Retina (tissue), 1 donor: ENCODE measurements around the gene LCOR.
"Not testable (repeated sequence)": the region's sequence is repeated elsewhere in the genome, so short reads cannot be mapped to it uniquely, and the experiment has no call there.

Experiments
- DNase-seq: peaks from one replicate; pipeline ENCODE4 v3.0.0-alpha.2; 2016

LCOR gene

DNA sequence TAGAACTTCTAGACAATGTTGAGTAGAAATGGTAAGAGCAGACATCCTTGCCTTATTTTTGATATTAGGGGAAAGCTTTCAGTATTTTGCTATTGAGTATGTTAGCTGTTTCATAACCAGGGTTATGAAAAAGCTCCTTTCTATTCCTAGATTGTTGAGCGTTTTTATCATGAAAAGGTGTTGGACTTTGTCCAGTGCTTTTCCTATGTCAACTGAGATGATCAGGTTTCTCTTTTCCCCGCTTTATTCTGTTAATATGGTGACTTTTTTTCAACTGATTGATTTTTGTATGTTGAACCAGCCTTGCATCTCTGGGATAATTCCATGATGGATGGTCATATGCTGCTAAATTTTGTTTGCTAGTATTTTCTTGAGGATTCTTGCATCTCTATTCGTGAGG lies 58.5 kb downstream of the LCOR start:
- DNase-seq = no peak

DNA sequence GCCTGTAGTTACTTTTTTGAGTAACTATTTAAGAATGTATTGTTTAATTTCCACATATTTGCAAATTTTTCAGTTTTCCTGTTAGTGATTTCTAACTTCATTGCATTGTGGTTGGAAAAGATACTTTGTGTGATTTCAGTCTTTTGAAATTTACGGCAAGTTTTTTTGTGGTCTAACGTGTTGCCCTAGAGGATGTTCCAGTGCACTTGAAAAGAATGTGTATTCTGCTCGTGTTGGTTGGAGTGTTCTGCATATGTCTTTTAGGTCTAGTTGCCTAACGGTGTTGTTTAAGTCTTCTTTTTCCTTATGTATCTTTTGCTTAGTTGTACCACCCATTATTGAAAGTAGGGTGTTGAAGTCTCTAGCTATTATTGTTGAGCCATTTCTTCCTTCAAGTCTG lies 59.7 kb downstream of the LCOR start:
- no peak for DNase-seq

DNA sequence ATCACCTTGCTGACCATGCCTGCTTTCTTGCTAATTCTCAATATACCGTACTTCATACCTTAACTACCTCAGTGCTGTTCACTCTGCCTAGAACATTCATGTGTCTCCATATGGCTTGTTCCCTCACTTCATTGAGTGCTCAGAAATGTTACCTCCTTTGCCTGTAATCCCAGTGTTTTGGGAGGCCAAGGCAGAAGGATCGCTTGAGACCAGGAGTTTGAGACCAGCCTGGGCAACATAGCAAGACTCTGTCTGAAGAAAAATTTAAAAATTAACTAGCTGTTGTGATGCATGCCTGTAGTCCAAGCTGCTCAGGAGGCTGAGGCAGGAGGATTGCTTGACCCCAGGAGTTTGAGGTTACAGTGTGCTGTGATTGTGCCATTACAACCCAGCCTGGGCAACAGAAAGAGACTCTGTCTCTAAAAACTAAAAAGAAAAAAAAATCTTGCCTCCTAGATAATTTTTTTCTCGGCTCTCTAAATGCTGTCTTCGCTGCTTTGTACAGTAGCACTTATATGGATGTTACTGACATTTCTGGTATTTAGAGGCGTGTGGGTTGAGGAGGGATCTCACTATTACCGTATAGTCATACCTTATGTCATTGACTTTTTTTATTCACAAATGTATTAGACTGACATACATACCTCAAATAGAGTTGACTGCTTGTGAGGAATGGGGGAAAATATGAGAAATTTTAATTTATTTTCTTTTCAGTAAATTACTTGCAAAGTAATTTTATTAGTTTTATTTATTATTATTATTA lies 63.7 kb downstream of the LCOR start:
- DNase-seq = no peak

DNA sequence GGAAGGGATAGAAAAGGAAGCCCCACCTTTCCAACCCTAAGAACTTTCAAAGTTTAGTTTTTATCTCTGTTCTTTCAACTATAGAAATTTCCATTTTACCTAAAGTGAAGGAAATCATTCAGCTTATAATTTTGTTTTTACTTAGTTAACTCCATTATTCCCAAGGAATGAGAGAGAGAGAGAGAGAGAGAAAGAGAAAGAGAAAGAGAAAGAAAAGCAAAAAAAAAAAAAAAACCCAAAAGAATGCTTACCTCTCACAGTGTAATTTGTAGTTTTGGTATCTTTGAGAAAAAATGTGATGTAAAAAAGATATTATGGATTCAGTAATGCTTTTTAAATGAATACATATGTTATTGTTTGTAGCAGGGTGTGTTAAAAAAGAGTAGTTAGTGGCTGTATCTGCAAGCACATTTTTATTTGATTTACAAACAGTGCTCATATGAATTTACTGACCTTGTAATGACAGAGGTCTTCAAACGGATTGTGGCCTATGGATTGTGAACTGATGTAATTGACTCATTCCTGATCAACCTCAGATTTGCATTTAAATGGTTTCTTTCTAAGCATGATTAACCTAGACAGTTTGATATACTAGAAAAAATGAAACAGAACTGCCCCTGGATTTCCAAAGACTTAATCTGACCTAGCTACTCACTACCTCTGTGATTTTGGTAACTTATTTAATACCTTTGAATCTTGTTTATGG lies 64.9 kb downstream of the LCOR start:
- no peak for DNase-seq

DNA sequence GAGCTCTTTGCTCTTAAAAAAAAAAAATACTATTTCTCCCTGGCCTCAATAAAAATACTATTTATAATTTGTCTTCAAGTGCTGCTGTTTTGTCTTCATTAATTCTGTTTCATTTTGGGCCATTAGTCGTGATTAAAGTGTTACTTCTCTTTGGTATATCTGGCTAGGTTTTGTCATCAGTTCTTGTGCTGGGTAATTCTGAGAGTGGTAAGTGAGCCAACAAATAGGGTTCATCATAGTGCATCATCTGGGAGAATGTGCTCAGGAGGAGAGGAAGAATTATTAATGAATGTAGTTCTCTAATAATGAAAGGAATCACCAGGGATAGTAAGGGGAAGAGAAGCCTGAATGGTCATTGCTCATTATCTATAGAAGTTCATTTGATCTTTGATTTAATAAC lies 70.0 kb downstream of the LCOR start:
- DNase-seq = no peak

DNA sequence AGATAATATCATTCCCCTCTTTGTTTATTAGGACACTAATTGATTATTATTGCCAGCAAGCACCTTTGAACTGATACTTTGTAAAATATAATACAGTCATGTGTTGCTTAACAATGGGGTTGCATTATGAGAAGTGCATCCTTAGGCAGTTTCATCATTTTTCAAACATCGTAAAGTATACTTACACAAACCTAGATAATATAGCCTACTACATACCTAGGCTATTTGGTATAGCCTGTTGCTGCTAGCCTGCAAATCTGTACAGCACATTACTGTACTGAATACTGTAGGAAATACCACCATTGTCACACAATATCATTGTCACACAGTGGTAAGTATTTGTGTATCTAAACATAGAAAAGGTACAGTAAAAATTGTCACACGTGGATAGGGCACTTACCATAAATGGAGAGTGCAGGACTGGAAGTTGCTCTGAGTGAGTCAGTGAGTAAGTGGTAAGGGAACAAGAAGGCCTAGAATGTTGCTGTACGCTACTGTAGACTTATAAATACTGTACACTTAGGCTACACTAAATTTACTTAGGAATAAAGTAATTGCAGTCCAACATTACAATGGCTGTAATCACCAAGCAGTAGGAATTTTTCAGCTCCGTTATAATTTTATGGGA lies 70.7 kb downstream of the LCOR start:
- DNase-seq = no peak

DNA sequence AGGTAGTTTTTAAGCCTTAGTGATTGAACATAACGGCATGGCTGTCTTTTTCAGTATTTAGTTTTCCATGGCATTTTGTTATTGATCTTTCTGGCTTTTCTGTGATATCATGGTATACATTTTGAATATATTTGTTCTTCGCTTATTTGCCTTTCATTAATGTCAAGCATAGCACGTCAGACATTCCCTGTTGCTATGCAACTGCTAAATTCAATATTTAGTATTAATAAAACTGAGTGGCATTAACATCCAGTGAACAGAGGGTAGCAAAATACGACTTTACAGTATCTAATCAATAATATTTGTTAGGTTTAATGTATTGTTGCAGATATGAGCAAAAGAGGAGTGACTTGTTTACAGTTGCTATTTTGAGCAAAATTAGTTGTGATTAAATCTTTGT lies 72.5 kb downstream of the LCOR start:
- no peak for DNase-seq

DNA sequence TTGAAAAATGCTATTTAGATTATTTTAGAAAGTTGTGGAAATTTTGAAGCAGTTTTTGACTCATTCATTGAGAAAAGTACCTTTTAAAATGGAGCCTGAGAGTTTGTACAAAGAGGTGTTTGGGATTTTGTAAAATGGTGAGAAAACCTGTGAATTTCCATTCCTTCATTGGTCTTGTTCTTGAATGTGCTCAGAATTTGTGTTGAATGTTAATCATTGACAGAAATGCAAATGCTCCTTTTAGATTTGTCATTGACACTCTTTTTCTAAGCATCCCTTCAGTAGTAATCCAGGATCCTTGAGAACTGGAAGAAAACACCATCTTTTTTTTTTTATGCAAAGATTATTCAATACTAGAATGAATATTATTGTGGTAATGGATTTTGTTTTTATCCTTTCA lies 74.8 kb downstream of the LCOR start:
- no peak for DNase-seq

DNA sequence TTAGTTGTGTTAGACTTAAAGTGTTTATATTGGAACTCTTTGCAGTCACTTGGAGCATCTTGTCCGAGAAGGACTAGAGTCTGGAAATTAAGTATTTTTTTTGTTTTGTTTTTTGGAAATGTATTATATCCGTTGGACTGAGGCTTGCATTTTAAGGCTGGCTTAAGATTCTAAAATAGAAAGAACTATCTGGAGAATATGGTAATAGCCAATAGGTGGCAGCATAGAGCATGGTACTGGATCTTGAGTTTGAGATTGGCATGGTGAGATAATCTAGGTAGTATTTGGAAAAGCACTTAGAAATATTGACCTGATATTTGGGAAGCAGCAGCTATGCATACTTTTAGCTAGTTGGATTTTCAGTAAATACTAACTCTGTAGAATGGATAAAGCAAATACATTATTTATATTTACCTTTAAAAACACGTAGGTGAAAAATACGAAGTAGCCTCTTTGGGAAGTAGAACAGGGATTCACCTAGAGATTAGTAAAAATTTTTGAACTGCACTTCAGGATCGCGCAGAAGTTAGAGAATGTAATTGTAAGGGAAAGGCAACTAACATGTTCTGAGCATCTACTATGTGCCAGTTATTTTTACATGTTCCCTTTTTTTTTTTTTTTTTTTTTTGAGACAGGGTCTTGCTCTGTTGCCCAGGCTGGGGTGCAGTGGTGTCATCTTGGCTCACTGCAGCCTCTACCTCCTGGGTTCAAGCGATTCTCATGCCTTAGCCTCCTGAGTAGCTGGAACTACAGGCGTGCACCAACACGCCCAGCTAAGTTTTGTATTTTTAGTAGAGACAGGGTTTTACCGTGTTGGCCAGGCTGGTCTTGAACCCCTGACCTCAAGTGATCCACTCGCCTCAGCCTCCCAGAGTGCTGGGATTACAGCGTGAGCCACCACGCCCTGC lies 78.6 kb downstream of the LCOR start:
- no peak for DNase-seq

DNA sequence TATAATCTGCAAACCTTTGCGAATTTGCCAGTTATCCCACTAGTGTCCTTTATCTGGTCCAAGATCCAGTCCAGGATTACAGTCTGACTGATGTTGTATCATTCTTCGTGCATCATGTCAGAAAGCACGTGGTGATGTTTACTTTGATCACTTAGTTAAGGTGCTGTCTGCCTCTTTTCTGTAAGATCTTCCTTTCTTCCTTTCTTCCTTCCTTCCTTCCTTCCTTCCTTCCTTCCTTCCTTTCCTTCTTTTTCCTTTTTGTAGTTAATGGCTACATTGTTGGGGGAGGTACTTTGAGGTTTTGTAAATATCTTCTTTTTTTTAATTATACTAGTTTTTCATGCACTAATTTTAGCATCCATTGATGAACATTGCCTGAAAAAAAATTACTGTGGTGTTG lies 80.3 kb downstream of the LCOR start:
- no peak for DNase-seq

DNA sequence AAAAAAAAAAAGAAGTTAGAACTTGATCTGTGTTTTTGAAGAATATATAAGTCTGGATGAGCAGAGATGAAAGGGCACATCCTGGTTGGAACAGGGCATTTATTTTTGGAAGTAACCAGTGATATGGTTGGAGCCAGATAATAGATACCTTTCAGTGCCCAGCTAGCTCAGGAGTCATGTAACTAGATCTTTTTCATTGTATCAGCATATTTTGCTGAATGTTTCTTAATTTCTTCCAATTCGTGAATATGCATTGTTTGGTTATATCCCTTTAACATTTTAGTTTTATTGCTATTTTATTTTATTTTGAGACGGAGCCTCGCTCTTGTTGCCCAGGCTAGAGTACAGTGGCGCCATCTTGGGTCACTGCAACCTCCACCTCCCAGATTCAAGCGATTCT lies 81.8 kb downstream of the LCOR start:
- DNase-seq = no peak

DNA sequence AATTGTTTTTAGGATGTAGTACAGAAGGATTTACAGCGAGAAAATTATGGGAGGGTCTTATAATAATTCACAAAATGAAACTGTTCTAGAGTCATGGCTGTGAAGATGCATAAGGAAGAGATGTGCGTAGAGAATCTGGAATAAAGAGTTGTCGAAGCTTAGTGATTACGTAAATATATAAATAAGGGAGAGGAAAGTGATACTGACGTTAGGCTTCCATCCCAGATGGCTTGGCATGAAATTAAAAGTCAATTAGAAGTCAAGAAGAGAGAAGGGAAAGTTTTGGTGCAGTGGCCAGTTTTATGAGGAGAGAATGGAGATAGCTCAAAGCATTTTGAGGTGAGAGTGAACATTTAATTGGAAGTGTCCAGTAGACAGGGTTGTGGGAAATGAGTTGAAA lies 85.5 kb downstream of the LCOR start:
- DNase-seq = no peak

DNA sequence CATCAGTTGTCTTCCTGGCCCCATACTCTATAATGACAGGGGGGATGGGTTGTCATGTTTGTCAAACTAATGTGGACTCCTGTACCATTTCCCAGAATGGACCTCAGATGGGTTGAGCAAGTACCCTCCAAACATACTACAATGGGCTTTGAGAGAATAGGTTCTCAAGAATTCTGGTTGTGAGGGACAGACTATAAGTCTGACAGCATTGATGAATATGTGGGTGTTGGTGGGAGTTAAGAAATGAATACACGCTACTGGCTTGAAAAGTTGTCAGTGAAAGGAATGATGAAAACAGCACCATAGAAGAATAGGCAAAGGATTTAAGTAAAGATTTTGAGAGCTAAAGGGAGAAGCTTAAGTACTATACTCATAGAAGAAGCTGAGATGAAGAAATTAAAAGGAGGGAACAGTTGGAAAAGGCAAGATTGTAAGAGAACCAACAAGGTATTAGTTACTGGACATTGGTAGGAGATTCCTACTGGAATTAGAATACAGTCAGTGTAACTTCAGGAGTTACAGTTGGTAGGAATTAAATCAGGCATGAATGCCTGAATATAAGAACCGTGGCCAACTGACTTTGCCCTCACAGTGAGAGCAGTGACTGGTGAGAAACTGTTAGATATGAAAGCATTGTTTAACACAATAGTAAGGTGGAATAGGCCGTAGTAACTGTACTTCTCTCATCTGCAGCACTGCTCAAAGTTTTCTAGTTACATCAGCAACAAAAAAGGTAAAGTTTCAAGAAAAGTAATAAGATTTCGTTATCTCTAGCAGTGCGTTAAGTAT lies 86.3 kb downstream of the LCOR start:
- no peak for DNase-seq

DNA sequence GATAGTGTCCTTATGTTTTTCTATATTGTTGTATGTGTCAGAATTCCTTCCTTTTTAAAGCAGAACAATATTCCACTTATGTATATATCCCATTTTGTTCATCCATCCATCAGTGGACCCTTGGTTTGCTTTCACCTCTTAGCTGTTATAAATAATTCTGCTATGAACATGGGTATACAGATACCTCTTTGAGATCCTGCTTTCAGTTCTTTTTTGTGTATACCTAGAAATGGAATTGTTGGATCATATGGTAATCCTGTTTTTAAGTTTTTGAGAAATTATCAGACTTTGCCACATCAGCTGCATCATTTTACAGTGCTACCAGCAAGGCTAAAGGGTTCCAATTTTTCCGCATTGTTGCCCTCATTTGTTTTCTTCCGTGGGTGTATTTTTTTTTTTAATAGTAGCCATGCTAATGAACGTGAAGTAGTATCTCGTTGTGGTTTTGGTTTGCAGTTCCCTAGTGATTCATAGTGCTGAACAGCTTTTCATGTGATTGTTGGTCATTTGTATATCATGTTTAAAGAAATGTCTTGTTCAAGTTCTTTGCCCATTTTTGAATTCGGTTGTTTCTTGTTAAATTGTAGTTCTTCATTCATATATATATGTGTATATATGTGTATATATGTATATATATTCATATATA lies 87.8 kb downstream of the LCOR start:
- no peak for DNase-seq

DNA sequence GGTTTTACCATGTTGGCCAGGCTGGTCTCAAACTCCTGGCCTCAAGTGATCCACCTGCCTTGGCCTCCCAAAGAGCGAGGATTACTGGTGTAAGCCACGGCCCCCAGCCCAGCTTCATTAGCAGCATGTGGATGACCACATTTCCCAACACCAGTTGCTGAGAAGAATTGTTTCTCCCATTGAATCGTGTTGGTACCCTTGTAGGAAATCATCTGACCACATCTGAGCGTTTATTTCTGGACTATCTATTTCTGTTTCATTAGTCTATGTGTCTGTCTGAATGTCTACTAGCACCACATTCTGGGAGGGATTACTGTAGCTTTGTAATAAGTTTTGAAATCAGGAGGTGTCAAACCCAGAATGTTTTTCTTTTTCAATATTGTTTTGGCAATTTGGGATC lies 89.6 kb downstream of the LCOR start:
- DNase-seq = no peak

DNA sequence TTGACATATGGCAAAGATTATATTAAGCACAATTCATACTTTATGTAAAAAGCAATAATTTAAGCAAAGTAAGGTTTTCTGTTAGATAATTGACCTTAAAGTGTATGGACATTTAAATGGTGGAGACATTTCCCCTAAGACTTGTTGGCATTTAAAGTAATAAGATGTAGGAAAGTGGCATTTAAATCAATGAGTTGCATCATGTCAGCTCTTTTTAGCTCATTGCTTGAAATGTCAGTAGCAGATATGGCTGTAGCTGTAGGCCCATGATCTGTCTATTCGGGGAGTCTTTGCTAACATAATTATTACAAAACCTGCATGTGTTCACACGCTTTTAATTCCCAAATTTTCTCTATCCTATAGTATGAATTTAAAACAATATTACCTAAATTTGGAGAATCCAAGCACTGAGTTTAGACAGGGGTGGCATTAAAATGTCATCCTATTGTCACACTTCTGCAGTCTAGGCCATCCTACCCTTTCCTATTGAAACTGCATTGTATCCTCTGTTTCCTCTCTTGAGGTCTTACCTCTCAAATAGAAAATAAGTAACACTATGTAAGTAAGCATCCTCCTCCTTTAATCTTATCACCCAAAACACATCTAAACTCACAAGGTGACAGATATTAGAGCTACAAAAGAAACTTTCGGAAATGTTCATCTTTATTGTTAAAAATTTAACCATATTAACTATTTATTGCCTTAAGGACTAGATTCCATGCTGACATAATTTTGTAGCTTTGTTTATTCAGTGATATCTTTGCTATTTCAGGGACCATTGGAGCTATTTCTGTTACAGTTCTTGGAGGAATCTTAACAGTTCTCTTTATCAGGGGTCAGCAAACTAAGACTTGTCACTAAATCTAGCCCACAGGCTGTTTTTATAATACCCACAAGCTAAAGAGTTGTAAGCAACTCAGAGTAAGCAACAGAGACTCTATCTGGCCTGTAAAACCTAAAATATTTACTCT lies 91.2 kb downstream of the LCOR start:
- DNase-seq = no peak

DNA sequence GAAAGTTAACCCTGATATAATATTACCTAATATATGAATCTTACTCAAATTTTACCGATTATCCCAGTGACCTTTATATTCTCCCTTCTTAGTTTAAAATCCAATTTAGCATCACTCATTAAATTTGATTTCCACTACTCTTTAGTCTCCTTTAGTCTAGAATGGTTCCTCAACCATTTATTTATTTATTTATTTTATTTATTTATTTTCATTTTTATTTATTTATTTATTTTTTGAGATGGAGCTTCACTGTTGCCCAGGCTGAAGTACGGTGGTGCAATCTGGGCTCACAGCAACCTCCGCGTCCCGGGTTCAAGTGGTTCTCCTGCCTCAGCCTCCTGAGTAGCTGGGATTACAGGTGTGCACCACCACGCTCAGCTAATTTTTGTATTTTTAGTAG lies 92.8 kb downstream of the LCOR start:
- no peak for DNase-seq

DNA sequence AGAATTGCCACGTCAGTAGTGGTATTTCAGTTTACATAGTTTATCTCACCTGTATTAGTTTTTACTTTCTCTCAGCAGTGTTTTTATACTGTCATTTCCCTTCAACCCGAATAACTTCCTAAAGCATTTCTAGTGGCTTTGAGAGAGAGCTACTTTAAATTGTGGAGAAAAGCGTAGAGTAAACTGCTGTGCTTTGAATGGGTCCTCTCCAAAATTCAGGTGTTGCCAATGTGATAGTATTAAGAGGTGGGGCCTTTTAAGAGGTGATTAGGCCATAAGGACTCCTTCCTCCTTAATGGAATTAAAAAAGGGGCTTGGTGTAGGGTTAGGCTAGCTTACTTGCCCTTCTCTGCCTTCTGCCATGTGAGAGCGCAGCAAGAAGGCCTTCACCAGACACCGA lies 98.4 kb downstream of the LCOR start:
- DNase-seq = no peak

DNA sequence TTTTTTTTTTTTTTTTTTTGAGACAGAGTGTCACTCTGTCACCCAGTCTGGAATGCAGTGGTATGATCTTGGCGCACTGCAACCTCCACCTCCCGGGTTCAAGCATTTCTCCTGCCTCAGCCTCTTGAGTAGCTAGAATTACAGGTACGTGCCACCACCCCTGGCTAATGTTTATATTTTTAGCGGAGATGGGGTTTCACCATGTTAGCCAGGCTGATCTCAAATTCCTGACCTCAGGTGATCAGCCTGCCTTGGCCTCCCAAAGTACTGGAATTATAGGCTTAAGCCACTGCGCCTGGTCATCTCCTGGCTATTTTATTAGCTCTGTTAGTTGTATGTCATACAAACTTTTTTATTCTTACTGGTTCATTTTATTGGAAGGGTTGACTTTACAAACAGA lies 103.0 kb downstream of the LCOR start:
- DNase-seq = no peak

DNA sequence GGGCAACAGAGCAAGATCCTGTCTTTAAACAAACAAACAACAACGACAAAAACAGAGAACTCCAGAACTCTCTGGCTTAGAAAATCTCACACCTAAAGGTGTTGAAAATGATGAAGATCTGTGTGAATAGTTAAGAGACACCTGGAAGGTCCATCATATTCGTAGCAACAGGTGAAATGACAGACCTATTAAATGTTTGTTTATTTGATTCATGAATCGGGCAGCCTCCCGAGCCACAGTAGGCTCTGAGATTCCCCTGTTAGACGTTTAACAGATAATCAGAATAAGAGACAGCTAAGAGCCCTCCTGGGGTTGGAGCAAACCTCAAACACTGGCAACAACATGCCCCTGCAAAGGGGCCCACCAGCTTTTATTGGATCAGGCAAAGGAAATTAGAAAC lies 103.7 kb downstream of the LCOR start:
- no peak for DNase-seq

DNA sequence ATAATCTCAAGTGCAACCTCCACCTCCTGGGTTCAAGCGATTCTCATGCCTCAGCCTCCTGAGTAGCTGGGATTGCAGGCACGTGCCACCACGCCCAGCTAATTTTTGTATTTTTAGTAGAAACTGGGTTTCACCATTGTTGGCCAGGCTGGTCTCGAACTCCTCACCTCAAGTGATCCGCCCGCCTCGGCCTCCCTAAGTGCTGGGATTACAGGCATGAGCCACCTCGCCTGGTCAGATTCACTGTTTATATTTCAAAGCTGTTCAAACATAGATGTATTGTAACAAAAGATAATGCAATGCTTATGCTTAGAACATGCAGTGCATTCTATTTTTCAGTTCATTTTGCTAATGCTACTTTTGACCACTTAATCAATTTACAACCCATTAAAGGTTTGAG lies 111.1 kb downstream of the LCOR start:
- DNase-seq = not testable (repeated sequence)
